ENCODE data around the gene NR1D1. TPM values are rescaled to one million over a fixed set of nuclear protein-coding genes. Genes with fewer than 3 reads are reported as not detected.

Gene NR1D1
- total and polyA plus RNA-seq, 2 of the 13 experiments (the other 11 are each of a cell fraction or from before 2014, with no cell fraction given), result 2.1 to 2.7 TPM

- TF ChIP-seq NR2F6 (IDR thresholded peaks at IDR 0.05) (peak; percentile 60), NR2F6 (CRISPR knock-in tag; IDR thresholded peaks at IDR 0.05) (peak; percentile 67), AHR (CRISPR knock-in tag; IDR thresholded peaks at IDR 0.05) (peak; percentile 83), IKZF1 (IDR thresholded peaks at IDR 0.05) (no peak), ELF1 (CRISPR knock-in tag; IDR thresholded peaks at IDR 0.05) (peak; percentile 89), PHF8 (CRISPR knock-in tag; IDR thresholded peaks at IDR 0.05) (peak; percentile 54)
Measured at GRCh38 chr17:40113110-40113906, 12.9 kb upstream of the NR1D1 start (continued).

- intact Hi-C loops (cut with micrococcal nuclease; ENCODE audit: unreplicated experiment) (loop anchor here (1.0 kb wide), 4 partner anchors 11 to 56 kb away; partner anchors contain the start of gene CASC3), in situ Hi-C loops (cut with HindIII; ENCODE audit: extremely low pct_ligation_motif_present, low pct_unique_long_range_greater_than_20kb) (loop anchor here (5.0 kb wide), 1 partner anchor 55 kb away; no protein-coding TSS in a partner anchor)
- peak overlapping the region; percentile 93 for H3K4me2 ChIP-seq (ENCODE audit: low read depth, low read length)
- no TSS peak for BruUV-seq (replicated peaks)
- no peaks in the 10 kb centered on the region for H3K79me2 ChIP-seq (ENCODE audit: insufficient read depth, low read length)
- H3K9ac ChIP-seq (ENCODE audit: insufficient read depth, low read depth, low read length), result peak overlapping the region; percentile 60
- ChIA-PET POLR2A (interaction anchor here (0.7 to 7.3 kb wide), 38 partner anchors 11 to 439 kb away, joined by 3 to 568 read pairs (median 6); partner anchors contain the start of genes CASC3, CDC6, CSF3 and LRRC3C), CTCF (ENCODE audit: low intra/inter-chr PET ratio, low total read pairs) (interaction anchor here (1.0 to 2.4 kb wide), 6 partner anchors 10 to 55 kb away, joined by 3 to 31 read pairs (median 11); partner anchors contain the start of genes MSL1 and THRA)
- ATAC-seq (no peak), DNase-seq (ENCODE audit: low spot score) (no peak), FAIRE-seq (no peak)
- H2AFZ ChIP-seq (ENCODE audit: low read length), result peak overlapping the region; percentile 72
- WGBS (ENCODE audit: low lambda C conversion rate), result 49% methylated on average over 4 of the region's 4 CpGs
- no peaks in the 10 kb centered on the region for H4K20me1 ChIP-seq (ENCODE audit: insufficient read depth, low read length)
- peak overlapping the region in 2 of 3 experiments; percentile 25 to 67; a peak in 3 of 6 replicates for H3K4me3 ChIP-seq (replicated peaks in 1 of 3; ENCODE audit: insufficient read depth in 1 of 3, low read depth in 2 of 3, low read length in 3 of 3)
- peaks cover 89% of the 10 kb centered on the region for H3K4me1 ChIP-seq (ENCODE audit: insufficient read depth, low read length)
- H3K36me3 ChIP-seq (replicated peaks in 1 of 2; ENCODE audit: control insufficient read depth in 1 of 2, insufficient read depth in 2 of 2, low read length in 2 of 2), result no peaks in the 10 kb centered on the region
- H3K27ac ChIP-seq (ENCODE audit: extremely low read length, insufficient read depth, low read length), result no peak overlapping the region
- no peaks in the 10 kb centered on the region for H3K9me3 ChIP-seq (ENCODE audit: low read length)
- no peaks in the 10 kb centered on the region for H3K27me3 ChIP-seq (ENCODE audit: control insufficient read depth in 1 of 2, insufficient read depth in 2 of 2, low read length in 2 of 2)
- TF ChIP-seq ZNF780A (CRISPR knock-in tag; IDR thresholded peaks at IDR 0.05), result no peak
- TF ChIP-seq ZBTB8A (CRISPR knock-in tag; IDR thresholded peaks at IDR 0.05; ENCODE audit: borderline replicate concordance, low read depth), result 0 out of 2 replicates have a peak, but pooled peaks have one; percentile 51
- no peak for TF ChIP-seq DPF2 (CRISPR knock-in tag; IDR thresholded peaks at IDR 0.05; ENCODE audit: borderline replicate concordance, low read depth)
- TF ChIP-seq BCL3 (CRISPR knock-in tag; IDR thresholded peaks at IDR 0.05), result 0 out of 2 replicates have a peak, but pooled peaks have one; percentile 1
- peak; percentile 64; the same call in 1 of the 2 replicates for TF ChIP-seq ZNF572 (CRISPR knock-in tag; IDR thresholded peaks at IDR 0.05)
- TF ChIP-seq LRRFIP1 (CRISPR knock-in tag; conservative IDR thresholded peaks at IDR 0.05), result no peak
- TF ChIP-seq ELF4 (CRISPR knock-in tag; IDR thresholded peaks at IDR 0.05; ENCODE audit: borderline replicate concordance), result peak; percentile 9; the same call in 1 of the 2 replicates
- 0 out of 2 replicates have a peak, but pooled peaks have one; percentile 31 for TF ChIP-seq STAT6 (CRISPR knock-in tag; IDR thresholded peaks at IDR 0.05; ENCODE audit: borderline replicate concordance)
- TF ChIP-seq ZNF205 (CRISPR knock-in tag; IDR thresholded peaks at IDR 0.05), result no peak
- TF ChIP-seq ZNF570 (CRISPR knock-in tag; IDR thresholded peaks at IDR 0.05; ENCODE audit: borderline replicate concordance), result no peak
Measured at GRCh38 chr17:40112718-40113109, 12.3 kb upstream of the NR1D1 start.
